Left ventricle myocardium inferior (tissue), 1 donor: ENCODE results near the gene ZSWIM9. TPM values are rescaled to one million over a fixed set of nuclear protein-coding genes. Genes with fewer than 3 reads are reported as not detected.

Experiments used
- DNase-seq: peaks from one replicate; pipeline ENCODE4 v3.0.0-alpha.2; 2020
- H3K27ac ChIP-seq: fragments of 200-600 bp; replicated peaks from 2 replicates; pipeline ENCODE4 v1.8.0; 2021
- H3K27me3 ChIP-seq: fragments of 200-600 bp; 2 replicates; pipeline ENCODE4 v1.8.0; 2021; ENCODE audit warnings: low read depth
- H3K36me3 ChIP-seq: fragments of 200-600 bp; 2 replicates; pipeline ENCODE4 v1.8.0; 2021
- H3K4me1 ChIP-seq: fragments of 200-600 bp; 2 replicates; pipeline ENCODE4 v1.8.0; 2021
- H3K4me3 ChIP-seq: fragments of 200-600 bp; 2 replicates; pipeline ENCODE4 v1.8.0; 2021; ENCODE audit warnings: mild to moderate bottlenecking, moderate library complexity
- H3K9me3 ChIP-seq: fragments of 200-600 bp; replicated peaks from 2 replicates; pipeline ENCODE4 v1.8.0; 2021
- CTCF ChIP-seq: fragments of 200-600 bp; IDR thresholded peaks from 2 replicates; pipeline ENCODE4 v1.8.0; 2021; ENCODE audit warnings: antibody characterized with exemption, mild to moderate bottlenecking, borderline replicate concordance
- intact Hi-C: fragments of 100-400 bp; cut with micrococcal nuclease; formaldehyde crosslinking; loops from one replicate; pipeline ENCODE4 v1.11.0; 2022
- total RNA-seq: library from RNA; stranded (reverse); fragmentation: NEBNext Ultra II Directional; extraction: Animal tissue kit (Norgen Biotek cat#: 25700); gene quantifications from one replicate; pipeline ENCODE4 v1.2.1, GENCODE V29; 2021
- donor health status: DM: no; HTN: yes; CAD: no; lungs with severe emphysema.

ZSWIM9 gene
- total RNA-seq, 1 donor from 2014 or later, result 7.6 TPM

GRCh38 chr19:48147597-48148175 lies 22.8 kb upstream of the ZSWIM9 start:
- Histone ChIP-seq H3K4me1 (no peaks in the 10 kb centered on the region), H3K27me3 (no peaks in the 10 kb centered on the region), H3K4me3 (no peak overlapping the region), H3K27ac (no peak overlapping the region), H3K36me3 (peaks cover 21% of the 10 kb centered on the region), H3K9me3 (no peaks in the 10 kb centered on the region)
- no peak for DNase-seq
- intact Hi-C loops, result no loop called here
- TF ChIP-seq CTCF, result no peak

- TF ChIP-seq CTCF, result no peak
- no peaks in the 10 kb centered on the region for H3K4me1 ChIP-seq
- no peaks in the 10 kb centered on the region for H3K9me3 ChIP-seq
- H3K4me3 ChIP-seq, result no peak overlapping the region
- H3K27ac ChIP-seq, result no peak overlapping the region
- H3K36me3 ChIP-seq, result peaks cover 13% of the 10 kb centered on the region
- H3K27me3 ChIP-seq, result no peaks in the 10 kb centered on the region
- intact Hi-C loops, result no loop called here
- DNase-seq, result no peak
Measured at GRCh38 chr19:48148576-48148975, 21.9 kb upstream of the ZSWIM9 start.

- H3K4me1 ChIP-seq, result no peaks in the 10 kb centered on the region
- H3K9me3 ChIP-seq, result no peaks in the 10 kb centered on the region
- no peak overlapping the region for H3K4me3 ChIP-seq
- TF ChIP-seq CTCF, result no peak
- no peak for DNase-seq
- intact Hi-C loops, result no loop called here
- peaks cover 12% of the 10 kb centered on the region for H3K36me3 ChIP-seq
- no peak overlapping the region for H3K27ac ChIP-seq
- no peaks in the 10 kb centered on the region for H3K27me3 ChIP-seq
Measured at GRCh38 chr19:48149430-48149829, 21.1 kb upstream of the ZSWIM9 start.

GRCh38 chr19:48152551-48152950 lies 17.9 kb upstream of the ZSWIM9 start:
- TF ChIP-seq CTCF, result peak; percentile 88
- no peaks in the 10 kb centered on the region for H3K4me1 ChIP-seq
- H3K4me3 ChIP-seq, result no peak overlapping the region
- intact Hi-C loops, result loop anchor here (1.0 kb wide), 1 partner anchor 45 kb away; no protein-coding TSS in a partner anchor
- peaks cover 12% of the 10 kb centered on the region for H3K36me3 ChIP-seq
- H3K27ac ChIP-seq, result peak overlapping the region; percentile 5
- H3K27me3 ChIP-seq, result no peaks in the 10 kb centered on the region
- peak; percentile 49 for DNase-seq
- no peaks in the 10 kb centered on the region for H3K9me3 ChIP-seq

- Histone ChIP-seq H3K27ac (no peak overlapping the region), H3K27me3 (no peaks in the 10 kb centered on the region), H3K9me3 (no peaks in the 10 kb centered on the region), H3K4me1 (no peaks in the 10 kb centered on the region), H3K4me3 (no peak overlapping the region), H3K36me3 (peaks cover 2% of the 10 kb centered on the region)
- intact Hi-C loops, result no loop called here
- no peak for TF ChIP-seq CTCF
- DNase-seq, result no peak
Measured at GRCh38 chr19:48154003-48154402, 16.5 kb upstream of the ZSWIM9 start.
